ENCODE data around the gene PTPRK. TPM values are rescaled to one million over a fixed set of nuclear protein-coding genes. Genes with fewer than 3 reads are reported as not detected.

The PTPRK gene
- total and polyA plus RNA-seq, 2 experiments from 2014 or later, result 26.9 to 56.4 TPM

DNA sequence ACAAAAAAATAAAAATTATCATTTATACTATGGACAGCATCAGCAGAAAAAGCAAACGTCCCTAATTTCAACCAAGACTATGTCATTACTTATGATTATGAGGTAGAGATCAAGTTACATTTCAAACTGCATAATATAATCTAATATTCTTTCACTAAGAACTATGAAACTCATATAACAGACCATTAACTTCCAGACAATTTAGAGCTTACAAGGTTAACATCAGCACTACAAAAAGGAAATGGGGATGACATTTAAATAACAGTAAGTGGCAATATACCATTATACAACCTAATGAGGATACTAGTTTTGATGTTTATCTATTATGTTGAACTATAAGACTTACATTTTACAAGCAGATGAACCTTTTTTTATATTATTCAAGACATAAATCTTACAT is 358.6 kb downstream of the PTPRK start:
- H3K4me3 Mint-ChIP-seq, result no peak overlapping the region
- no peaks in the 10 kb centered on the region for H3K9me2 ChIP-seq (ENCODE audit: insufficient read depth)
- H3K4me1 ChIP-seq (ENCODE audit: insufficient read depth), result no peaks in the 10 kb centered on the region
- TF ChIP-seq JUNB (IDR thresholded peaks at IDR 0.05; ENCODE audit: unreplicated experiment) (no peak), POLR2AphosphoS5 (IDR thresholded peaks at IDR 0.05; ENCODE audit: low read depth) (no peak), EZH2 (IDR thresholded peaks at IDR 0.05; ENCODE audit: low read depth, unreplicated experiment) (no peak), NANOG (IDR thresholded peaks at IDR 0.05; ENCODE audit: borderline replicate concordance) (no peak), ZNF114 (CRISPR knock-in tag; IDR thresholded peaks at IDR 0.05) (no peak), CREB1 (CRISPR knock-in tag; IDR thresholded peaks at IDR 0.05; ENCODE audit: low read depth) (no peak), ZNF331 (CRISPR knock-in tag; IDR thresholded peaks at IDR 0.05; ENCODE audit: low read depth) (no peak)
- TF ChIP-seq, protein P1, sequence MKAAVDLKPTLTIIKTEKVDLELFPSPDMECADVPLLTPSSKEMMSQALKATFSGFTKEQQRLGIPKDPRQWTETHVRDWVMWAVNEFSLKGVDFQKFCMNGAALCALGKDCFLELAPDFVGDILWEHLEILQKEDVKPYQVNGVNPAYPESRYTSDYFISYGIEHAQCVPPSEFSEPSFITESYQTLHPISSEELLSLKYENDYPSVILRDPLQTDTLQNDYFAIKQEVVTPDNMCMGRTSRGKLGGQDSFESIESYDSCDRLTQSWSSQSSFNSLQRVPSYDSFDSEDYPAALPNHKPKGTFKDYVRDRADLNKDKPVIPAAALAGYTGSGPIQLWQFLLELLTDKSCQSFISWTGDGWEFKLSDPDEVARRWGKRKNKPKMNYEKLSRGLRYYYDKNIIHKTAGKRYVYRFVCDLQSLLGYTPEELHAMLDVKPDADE (IDR thresholded peaks at IDR 0.05), result no peak
- TF ChIP-seq, protein P2, sequence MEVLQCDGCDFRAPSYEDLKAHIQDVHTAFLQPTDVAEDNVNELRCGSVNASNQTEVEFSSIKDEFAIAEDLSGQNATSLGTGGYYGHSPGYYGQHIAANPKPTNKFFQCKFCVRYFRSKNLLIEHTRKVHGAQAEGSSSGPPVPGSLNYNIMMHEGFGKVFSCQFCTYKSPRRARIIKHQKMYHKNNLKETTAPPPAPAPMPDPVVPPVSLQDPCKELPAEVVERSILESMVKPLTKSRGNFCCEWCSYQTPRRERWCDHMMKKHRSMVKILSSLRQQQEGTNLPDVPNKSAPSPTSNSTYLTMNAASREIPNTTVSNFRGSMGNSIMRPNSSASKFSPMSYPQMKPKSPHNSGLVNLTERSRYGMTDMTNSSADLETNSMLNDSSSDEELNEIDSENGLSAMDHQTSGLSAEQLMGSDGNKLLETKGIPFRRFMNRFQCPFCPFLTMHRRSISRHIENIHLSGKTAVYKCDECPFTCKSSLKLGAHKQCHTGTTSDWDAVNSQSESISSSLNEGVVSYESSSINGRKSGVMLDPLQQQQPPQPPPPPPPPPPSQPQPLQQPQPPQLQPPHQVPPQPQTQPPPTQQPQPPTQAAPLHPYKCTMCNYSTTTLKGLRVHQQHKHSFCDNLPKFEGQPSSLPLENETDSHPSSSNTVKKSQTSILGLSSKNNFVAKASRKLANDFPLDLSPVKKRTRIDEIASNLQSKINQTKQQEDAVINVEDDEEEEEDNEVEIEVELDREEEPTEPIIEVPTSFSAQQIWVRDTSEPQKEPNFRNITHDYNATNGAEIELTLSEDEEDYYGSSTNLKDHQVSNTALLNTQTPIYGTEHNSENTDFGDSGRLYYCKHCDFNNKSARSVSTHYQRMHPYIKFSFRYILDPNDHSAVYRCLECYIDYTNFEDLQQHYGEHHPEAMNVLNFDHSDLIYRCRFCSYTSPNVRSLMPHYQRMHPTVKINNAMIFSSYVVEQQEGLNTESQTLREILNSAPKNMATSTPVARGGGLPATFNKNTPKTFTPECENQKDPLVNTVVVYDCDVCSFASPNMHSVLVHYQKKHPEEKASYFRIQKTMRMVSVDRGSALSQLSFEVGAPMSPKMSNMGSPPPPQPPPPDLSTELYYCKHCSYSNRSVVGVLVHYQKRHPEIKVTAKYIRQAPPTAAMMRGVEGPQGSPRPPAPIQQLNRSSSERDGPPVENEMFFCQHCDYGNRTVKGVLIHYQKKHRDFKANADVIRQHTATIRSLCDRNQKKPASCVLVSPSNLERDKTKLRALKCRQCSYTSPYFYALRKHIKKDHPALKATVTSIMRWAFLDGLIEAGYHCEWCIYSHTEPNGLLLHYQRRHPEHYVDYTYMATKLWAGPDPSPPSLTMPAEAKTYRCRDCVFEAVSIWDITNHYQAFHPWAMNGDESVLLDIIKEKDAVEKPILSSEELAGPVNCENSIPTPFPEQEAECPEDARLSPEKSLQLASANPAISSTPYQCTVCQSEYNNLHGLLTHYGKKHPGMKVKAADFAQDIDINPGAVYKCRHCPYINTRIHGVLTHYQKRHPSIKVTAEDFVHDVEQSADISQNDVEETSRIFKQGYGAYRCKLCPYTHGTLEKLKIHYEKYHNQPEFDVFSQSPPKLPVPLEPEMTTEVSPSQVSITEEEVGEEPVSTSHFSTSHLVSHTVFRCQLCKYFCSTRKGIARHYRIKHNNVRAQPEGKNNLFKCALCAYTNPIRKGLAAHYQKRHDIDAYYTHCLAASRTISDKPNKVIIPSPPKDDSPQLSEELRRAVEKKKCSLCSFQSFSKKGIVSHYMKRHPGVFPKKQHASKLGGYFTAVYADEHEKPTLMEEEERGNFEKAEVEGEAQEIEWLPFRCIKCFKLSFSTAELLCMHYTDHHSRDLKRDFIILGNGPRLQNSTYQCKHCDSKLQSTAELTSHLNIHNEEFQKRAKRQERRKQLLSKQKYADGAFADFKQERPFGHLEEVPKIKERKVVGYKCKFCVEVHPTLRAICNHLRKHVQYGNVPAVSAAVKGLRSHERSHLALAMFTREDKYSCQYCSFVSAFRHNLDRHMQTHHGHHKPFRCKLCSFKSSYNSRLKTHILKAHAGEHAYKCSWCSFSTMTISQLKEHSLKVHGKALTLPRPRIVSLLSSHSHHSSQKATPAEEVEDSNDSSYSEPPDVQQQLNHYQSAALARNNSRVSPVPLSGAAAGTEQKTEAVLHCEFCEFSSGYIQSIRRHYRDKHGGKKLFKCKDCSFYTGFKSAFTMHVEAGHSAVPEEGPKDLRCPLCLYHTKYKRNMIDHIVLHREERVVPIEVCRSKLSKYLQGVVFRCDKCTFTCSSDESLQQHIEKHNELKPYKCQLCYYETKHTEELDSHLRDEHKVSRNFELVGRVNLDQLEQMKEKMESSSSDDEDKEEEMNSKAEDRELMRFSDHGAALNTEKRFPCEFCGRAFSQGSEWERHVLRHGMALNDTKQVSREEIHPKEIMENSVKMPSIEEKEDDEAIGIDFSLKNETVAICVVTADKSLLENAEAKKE (CRISPR knock-in tag; IDR thresholded peaks at IDR 0.05), result no peak
- TF ChIP-seq, protein P3, sequence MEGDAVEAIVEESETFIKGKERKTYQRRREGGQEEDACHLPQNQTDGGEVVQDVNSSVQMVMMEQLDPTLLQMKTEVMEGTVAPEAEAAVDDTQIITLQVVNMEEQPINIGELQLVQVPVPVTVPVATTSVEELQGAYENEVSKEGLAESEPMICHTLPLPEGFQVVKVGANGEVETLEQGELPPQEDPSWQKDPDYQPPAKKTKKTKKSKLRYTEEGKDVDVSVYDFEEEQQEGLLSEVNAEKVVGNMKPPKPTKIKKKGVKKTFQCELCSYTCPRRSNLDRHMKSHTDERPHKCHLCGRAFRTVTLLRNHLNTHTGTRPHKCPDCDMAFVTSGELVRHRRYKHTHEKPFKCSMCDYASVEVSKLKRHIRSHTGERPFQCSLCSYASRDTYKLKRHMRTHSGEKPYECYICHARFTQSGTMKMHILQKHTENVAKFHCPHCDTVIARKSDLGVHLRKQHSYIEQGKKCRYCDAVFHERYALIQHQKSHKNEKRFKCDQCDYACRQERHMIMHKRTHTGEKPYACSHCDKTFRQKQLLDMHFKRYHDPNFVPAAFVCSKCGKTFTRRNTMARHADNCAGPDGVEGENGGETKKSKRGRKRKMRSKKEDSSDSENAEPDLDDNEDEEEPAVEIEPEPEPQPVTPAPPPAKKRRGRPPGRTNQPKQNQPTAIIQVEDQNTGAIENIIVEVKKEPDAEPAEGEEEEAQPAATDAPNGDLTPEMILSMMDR (conservative IDR thresholded peaks at IDR 0.05; ENCODE audit: low read depth in 2 of 2), result no peak
- TF ChIP-seq, protein P4, sequence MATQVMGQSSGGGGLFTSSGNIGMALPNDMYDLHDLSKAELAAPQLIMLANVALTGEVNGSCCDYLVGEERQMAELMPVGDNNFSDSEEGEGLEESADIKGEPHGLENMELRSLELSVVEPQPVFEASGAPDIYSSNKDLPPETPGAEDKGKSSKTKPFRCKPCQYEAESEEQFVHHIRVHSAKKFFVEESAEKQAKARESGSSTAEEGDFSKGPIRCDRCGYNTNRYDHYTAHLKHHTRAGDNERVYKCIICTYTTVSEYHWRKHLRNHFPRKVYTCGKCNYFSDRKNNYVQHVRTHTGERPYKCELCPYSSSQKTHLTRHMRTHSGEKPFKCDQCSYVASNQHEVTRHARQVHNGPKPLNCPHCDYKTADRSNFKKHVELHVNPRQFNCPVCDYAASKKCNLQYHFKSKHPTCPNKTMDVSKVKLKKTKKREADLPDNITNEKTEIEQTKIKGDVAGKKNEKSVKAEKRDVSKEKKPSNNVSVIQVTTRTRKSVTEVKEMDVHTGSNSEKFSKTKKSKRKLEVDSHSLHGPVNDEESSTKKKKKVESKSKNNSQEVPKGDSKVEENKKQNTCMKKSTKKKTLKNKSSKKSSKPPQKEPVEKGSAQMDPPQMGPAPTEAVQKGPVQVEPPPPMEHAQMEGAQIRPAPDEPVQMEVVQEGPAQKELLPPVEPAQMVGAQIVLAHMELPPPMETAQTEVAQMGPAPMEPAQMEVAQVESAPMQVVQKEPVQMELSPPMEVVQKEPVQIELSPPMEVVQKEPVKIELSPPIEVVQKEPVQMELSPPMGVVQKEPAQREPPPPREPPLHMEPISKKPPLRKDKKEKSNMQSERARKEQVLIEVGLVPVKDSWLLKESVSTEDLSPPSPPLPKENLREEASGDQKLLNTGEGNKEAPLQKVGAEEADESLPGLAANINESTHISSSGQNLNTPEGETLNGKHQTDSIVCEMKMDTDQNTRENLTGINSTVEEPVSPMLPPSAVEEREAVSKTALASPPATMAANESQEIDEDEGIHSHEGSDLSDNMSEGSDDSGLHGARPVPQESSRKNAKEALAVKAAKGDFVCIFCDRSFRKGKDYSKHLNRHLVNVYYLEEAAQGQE (IDR thresholded peaks at IDR 0.05; ENCODE audit: unreplicated experiment), result no peak
- no peaks in the 10 kb centered on the region for H3K27me3 Mint-ChIP-seq (ENCODE audit: insufficient read depth, low read depth, poor library complexity)
- no peaks in the 10 kb centered on the region for H3K27me3 ChIP-seq (ENCODE audit: insufficient read depth)
- no peaks in the 10 kb centered on the region; the same call in 2 of the 3 replicates for H3K4me1 Mint-ChIP-seq
- H3K4me3 ChIP-seq, result no peak overlapping the region
- no peaks in the 10 kb centered on the region for H3F3A ChIP-seq (replicated peaks; ENCODE audit: low read depth)
- H3K9me3 Mint-ChIP-seq, result no peaks in the 10 kb centered on the region
- no peaks in the 10 kb centered on the region for H3K36me3 ChIP-seq (ENCODE audit: insufficient read depth)
- DNase-seq (ENCODE audit: low spot score) (no peak), ATAC-seq (no peak)
- H3K27ac ChIP-seq (ENCODE audit: low read depth), result no peak overlapping the region
- no peak overlapping the region for H3K27ac Mint-ChIP-seq
- no peaks in the 10 kb centered on the region for H4K20me1 ChIP-seq (replicated peaks; ENCODE audit: insufficient read depth)
- H3K79me2 ChIP-seq (replicated peaks; ENCODE audit: insufficient read depth), result no peaks in the 10 kb centered on the region
- no peaks in the 10 kb centered on the region for H3K36me3 Mint-ChIP-seq (ENCODE audit: low read depth)
- H3K4me2 ChIP-seq, result no peak overlapping the region
- H2AFZ ChIP-seq, result no peak overlapping the region
